Activated CD4-positive, alpha-beta T cell treated with anti-CD3 and anti-CD28 coated beads, Interleukin-2, Interleukin-4, amounts not matched to agents 100 ng/mL and 50 ng/mL, durations not matched to agents 16 hours and 8 hours (primary cell): ENCODE data around the gene ERF.
A peak's percentile ranks its signal among the peaks of the same experiment; 100 is the strongest.

Experiments
- DNase-seq: peaks from one replicate; pipeline ENCODE4 v3.0.0-alpha.2; 2020; ENCODE audit warnings: low spot score

ERF gene

DNA sequence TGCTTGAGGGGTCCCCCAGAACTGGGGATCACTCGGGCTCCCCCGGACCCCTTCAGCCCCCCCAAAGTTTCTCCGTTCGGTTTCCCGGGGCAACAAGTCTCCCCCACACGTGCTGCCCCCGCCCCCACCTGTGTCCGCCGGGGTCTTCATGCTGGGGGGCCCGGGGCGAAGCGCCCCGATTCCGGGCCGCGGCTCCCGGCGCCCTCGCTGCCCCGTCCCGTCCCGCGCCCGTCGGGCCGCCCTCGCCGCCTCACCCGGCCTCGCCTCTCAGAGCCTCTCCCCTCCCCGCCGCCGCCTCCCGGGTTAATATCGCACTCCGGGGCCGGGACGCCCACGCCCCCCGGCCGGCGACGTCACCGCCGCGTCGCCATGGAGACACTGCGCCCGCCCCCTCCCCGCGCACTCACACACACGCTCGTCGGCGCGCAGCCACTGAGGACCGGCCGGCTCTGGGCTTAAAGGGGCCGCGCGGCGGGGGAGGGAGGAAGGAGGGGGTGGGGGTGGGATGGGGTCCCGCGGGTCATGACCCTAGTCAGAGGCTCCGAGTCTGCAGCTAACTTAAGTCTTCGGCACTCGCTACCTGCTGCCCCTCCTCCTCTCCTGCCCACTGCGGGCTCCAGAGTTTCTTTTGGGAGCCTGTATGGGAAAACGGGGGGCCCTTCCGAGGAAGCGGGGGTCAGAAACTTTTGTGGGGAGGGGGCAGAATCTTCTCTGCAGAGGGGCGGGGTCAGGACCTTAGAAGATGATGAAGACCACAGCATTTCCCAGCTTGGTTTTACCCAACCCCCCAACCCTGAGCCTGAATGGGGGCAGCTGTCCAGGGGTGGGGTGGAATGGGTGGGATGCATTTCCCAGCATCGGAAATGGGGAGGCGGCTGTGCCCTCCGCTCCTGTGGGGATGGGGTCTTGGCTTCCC, at the start of gene ERF:
Gene ERF (minus strand): TSS at position 279 of the 916 bp plus-strand sequence. CDS start 129 bp downstream, at position 150.
- peak; percentile 92 for DNase-seq

DNA sequence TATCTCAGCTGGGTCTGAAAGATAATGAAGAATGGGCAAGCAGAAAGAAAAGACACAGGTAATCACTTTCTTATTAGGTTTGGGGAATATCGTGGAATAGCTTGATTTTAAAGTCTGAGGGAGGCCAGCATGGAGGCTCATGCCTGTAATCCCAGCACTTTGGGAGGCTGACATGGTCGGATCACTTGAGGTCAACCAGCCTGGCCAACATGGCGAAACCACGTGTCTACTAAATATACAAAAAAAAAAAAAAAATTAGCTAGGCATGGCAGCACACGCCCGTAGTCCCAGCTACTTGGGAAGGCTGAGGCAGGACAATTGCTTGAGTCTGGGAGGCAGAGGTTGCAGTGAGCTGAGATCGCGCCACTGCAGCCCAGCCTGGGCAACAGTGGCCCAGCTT, 48.9 kb upstream of the ERF start:
- no peak for DNase-seq

- DNase-seq = no peak
These were observed 48.2 kb upstream of the ERF start for GRCh38 chr19:42303101-42303464.

- no peak for DNase-seq
These were observed 46.8 kb upstream of the ERF start, which contains the start of gene PRR19 for GRCh38 chr19:42301646-42302203. PRR19 (plus strand) TSS chr19:42302132; CDS start chr19:42309585, 7,453 bp downstream.

- no peak for DNase-seq
These were observed 42.1 kb upstream of the ERF start for GRCh38 chr19:42297039-42297438.

- DNase-seq = peak; percentile 84
These were observed 41.0 kb upstream of the ERF start for GRCh38 chr19:42295831-42296525.

DNA sequence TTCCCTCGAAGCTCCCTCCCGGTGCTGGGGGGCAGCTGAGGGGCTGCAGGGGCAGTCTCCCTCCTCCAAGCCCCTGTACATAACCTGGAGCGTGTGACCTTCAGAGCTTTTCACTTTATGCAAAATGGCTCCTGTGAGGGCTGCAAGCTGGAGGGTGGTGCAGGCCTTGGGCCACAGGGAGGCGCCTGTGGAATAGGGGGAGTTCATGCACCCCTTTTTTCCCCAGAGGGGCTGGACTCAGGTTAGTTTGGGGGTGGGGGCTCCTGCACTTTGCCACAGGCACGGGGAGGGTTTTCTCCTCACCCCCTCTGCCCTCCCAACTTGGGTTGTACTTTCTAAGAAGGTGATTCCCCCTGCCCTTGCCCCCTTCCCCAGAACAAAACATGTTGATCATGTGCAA, 40.4 kb upstream of the ERF start:
- DNase-seq = no peak

GRCh38 chr19:42294471-42295137, 39.7 kb upstream of the ERF start:
- no peak for DNase-seq

GRCh38 chr19:42293948-42294347, 39.0 kb upstream of the ERF start:
- no peak for DNase-seq

DNA sequence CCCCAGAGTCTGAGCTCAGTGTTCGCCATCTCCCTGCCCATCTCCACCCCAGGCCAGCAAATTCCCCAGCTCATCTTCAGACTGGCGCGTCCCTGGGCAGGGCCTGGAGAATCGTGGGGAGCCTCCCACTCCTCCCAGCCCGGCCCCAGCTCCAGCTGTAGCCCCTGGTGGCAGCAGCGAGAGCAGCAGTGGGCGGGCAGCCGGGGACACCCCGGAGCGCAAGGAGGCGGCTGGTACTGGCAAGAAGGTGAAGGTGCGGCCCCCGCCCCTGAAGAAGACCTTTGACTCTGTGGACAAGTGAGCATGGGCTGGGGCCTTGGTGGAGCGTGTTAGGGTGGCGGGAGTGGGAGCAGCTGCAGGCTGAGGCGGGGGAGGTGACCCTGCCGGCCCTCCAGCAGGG, 38.6 kb upstream of the ERF start:
- no peak for DNase-seq

- no peak for DNase-seq
These were observed 38.0 kb upstream of the ERF start for GRCh38 chr19:42292963-42293362.

GRCh38 chr19:42292042-42292960, 37.4 kb upstream of the ERF start:
- DNase-seq = no peak

GRCh38 chr19:42291435-42291810, 36.5 kb upstream of the ERF start:
- DNase-seq = no peak

DNA sequence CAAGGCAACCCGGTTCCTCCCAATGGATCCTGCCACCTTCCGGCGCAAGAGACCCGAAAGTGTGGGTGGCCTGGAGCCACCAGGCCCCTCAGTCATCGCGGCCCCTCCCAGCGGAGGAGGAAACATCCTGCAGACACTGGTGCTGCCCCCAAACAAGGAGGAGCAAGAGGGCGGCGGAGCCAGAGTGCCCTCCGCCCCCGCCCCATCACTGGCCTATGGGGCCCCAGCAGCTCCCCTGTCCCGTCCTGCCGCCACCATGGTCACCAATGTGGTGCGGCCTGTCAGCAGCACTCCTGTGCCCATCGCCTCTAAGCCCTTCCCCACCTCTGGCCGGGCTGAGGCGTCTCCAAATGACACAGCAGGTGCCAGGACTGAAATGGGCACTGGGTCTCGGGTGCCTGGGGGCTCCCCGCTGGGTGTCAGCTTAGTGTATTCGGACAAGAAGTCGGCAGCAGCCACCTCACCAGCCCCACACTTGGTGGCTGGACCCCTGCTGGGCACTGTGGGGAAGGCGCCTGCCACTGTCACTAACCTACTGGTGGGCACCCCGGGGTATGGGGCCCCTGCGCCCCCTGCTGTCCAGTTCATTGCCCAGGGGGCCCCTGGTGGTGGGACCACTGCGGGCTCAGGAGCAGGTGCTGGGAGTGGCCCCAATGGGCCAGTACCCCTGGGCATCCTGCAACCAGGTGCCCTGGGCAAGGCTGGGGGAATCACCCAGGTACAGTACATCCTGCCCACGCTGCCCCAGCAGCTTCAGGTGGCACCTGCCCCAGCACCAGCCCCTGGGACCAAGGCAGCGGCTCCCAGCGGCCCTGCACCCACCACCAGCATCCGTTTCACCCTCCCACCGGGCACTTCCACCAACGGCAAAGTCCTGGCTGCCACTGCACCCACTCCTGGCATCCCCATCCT, 35.9 kb upstream of the ERF start:
- DNase-seq = peak; percentile 36

- DNase-seq = no peak
These were observed 35.2 kb upstream of the ERF start for GRCh38 chr19:42290136-42290522.

- DNase-seq = no peak
These were observed 34.7 kb upstream of the ERF start for GRCh38 chr19:42289556-42290041.

DNA sequence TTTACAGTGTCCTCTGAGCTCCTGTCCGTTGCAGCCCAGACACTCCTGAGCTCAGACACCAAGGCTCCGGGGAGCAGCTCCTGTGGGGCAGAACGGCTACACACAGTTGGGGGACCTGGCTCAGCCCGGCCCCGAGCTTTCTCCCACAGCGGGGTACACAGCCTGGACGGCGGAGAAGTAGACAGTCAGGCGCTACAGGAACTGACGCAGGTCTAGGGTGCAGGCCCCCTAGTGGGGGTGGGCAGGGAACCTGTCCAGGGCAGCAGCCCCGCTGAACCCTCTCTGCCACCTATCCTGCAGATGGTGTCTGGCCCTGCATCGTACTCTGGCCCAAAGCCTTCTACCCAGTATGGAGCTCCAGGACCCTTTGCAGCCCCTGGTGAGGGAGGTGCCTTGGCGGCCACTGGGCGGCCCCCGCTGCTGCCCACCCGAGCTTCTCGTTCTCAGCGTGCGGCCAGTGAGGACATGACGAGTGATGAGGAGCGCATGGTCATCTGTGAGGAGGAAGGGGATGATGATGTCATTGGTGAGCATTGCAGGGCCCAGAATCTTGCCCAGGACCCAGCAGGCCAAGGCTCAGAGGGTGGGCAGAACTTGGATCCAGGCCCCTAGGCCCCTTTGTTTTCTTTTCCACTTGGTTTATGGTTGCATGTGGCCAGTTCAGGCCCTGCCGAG, 34.1 kb upstream of the ERF start:
- no peak for DNase-seq

DNA sequence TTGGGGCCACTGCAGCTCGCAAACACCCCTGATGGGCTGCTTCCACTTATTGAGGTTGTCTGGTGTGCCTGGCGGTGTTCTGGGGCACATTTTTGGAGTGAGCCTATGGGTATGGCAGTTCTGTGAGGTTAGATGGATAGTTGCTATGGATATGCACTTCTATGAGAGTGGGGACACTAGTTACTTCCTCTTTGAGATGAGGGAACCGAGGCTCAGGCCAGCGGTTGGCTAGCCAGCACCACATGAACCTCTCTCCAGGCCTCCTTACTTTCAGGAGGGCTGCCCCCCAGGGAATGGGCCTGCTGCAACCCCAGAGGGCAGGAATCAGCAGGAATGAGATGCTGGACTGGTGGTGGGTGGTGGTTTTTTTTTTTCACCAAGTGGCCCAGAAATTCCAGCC, 33.5 kb upstream of the ERF start:
- no peak for DNase-seq

DNA sequence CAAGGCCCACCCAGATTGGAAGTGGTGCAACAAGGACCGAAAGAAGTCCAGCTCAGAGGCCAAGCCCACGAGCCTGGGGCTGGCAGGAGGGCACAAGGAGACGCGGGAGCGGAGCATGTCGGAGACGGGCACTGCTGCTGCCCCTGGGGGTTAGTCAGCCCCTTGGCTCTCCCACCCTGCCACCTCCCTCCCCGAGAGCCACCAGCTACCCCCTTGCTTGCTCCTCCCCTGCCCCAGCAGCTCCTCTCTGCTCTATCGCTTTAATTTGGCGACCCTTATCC, 32.8 kb upstream of the ERF start:
- DNase-seq = no peak
